HG03354 (cell line): ENCODE measurements around the gene ZNF212.
A peak's percentile ranks its signal among the peaks of the same experiment; 100 is the strongest.
"Not testable (repeated sequence)": the region's sequence is repeated elsewhere in the genome, so short reads cannot be mapped to it uniquely, and the experiment has no call there.

Experiments
- ATAC-seq: cut with Tn5 transposase; IDR thresholded peaks from one replicate; pipeline ENCODE4 v1.9.1; 2021; ENCODE audit warnings: mild to moderate bottlenecking; ENCODE audit not compliant: unreplicated experiment, poor library complexity, severe bottlenecking

Gene ZNF212

DNA sequence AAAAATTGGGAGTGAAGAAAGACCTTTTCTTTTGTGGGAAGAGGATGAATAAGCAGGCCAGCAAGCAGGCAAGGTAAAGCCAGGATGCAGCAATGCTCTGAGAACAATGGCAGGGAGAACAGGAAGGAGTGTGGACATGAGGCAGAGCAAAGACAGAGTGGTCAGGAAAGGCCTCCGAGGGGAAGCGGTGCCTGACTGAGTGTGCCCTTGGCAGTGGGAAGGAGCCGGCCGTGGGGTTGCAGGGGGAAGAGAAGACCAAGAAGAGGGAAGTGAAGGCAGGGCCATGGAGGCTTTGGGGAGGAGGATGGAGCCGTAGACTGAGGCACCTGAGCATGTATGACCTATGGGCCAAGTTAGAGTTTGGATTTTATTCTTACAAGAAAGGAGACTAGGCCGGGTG, 21.9 kb upstream of the ZNF212 start:
- ATAC-seq, result no peak

DNA sequence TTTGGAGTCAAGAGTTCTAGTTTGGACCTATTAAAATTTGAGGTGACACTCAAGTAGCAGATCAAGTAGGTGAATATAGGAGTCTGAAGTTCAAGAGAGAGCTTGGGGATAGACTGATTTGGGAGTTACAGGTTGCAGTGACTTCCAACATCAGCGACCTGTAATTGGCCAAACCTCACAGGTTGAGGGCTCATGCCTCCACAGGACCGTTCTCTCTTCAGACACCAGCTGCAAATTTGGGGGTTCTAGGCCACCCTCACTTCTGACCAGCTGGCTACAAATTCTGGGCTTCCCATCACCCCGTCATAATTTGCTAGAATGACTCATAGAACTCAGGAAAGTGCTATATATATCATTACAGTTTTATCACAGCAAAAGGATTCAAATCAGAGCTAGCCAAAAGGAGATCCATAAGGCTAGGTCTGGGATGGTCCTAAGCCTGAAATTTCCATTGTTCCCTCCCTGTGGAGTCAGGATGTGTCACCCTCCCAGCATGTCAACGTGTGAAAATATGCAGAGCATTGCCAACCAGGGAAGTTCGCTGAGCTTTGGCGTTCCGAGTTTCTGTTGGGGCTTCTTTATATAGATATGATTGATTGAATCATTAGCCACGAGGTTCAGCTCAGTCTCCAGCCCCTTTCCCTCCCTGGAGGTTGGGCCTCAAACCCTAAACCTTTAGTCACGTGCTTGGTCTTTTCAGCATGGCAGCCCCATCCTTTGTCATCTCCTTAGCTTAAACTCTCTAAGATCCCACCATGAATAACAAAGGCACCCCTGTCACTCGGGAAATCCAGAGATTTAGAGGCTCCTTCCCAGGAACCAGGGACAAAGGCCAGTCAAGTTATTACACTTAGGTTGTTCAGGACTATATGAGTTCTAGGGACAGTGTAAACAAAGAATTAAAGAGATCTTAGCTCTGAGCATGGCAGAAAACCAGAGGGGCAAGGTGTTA, 20.7 kb upstream of the ZNF212 start:
- no peak for ATAC-seq

DNA sequence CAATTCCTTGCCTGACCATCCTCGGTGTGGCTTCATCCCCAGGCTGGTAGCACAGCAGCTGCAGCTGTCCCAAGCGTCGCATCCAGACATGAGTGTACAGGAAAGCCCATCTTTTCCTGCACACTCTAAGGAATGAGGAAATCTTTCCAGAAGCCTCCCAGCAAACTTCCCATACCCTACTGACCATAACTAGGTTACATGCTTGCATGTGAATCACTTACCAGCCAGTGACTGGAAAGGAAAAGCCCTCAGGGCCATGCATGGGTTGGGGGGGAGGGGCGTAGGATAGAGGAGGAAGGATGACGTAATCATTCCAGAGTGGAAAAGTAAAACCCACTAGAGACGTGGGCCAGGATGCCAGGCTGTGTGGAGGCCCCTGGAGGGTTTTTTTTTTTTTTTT, 18.9 kb upstream of the ZNF212 start:
- no peak for ATAC-seq

DNA sequence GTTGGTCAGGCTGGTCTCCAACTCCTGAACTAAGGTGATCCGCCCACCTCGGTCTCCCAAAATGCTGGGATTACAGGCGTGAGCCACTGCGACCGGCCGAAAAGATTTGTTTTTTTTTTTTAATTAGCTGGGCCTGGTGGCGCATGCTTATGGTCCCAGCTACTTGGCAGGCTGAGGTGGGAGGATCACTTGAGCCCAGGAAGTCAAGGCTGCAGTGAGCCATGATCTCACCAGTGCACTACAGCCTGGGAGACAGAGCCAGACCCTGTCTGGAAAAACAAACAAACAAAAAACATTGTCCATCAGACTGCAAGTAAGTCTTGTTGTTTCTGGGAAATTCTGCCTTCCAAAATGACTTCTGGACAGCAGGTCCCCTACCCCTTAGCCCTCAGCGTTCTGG, 16.3 kb upstream of the ZNF212 start:
- no peak for ATAC-seq

DNA sequence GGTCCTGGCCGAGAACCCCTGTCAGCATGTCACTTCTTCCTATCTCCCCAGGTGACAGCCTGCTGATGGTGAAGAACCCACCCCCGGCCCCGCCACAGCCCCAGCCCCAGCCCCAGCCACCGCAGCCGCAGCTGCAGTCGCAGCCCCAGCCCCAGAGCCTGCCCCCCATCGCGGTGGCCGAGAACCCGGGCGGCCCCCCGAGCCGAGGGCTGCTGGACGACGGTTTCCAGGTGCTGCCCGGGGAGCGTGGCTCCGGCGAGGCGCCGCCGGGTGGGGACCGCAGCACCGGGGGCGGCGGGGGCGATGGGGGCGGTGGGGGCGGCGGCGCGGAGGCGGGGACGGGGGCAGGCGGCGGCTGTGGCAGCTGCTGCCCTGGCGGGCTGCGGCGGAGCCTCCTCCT, 15.7 kb upstream of the ZNF212 start:
- no peak for ATAC-seq

DNA sequence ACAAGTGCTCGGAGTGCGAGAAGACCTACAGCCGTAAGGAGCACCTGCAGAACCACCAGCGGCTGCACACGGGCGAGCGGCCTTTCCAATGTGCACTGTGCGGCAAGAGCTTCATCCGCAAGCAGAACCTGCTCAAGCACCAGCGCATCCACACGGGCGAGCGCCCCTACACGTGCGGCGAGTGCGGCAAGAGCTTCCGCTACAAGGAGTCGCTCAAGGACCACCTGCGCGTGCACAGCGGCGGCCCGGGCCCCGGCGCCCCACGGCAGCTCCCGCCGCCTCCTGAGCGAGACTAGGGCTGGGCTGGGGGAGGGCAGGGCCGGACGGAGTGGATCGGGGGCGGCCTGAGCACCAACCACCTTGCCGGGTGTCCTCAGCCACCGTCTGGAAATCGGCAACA, 15.1 kb upstream of the ZNF212 start:
- no peak for ATAC-seq

DNA sequence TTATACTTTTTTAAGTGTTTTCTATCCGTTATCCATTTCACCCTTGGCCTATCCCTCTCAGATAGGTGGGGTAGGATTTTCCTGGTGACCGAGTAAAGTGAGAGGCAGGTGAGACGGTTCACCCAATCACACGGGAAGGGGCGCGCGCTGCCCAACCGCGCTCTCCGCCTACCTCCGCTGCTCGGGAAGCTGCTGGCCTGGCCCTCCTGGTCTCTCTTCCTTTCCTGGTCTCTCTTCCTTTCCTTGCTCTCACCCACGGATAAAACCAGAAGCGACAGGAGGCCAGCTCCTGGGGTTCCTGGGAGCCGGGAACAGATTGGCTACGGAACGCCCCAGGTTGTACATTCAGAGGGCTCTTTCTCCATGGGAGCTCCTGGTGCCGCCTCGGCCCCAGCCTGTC, 14.3 kb upstream of the ZNF212 start:
- no peak for ATAC-seq

DNA sequence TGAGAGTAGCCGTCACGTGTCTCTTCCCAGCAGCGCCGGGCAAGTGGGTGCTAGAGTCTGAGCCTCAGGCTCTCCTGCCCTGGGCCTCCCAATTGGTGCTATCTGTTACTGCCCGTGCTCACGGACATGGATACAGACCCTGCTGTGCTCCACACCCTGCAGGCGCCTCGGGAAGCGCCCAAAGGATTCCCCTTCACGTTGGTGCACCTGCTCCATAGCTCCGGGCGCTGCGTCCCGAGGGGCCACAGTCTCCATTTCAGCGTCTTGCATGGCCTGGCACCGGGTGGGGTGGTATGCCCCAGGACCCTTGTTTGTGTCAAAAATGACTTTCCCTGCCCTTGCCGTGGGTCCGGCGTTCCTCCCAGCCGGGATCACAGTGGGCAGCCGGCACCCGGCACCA, 13.8 kb upstream of the ZNF212 start:
- ATAC-seq, result no peak

DNA sequence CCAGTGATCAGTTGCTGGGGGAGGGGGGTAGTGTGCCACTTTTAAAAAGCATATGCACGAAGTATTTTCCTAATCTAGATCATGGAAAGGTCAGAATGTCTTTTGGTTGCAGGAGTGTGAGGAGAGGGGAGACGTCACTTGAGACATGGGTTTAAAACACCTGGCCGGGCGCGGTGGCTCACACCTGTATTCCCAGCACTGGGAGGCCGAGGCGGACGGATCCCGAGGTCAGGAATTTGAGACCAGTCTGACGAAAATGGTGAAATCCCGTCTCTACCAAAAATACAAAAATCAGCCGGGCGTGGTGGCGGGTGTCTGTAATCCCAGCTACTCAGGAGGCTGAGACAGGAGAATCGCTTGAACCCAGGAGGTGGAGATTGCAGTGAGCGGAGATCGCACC, 13.1 kb upstream of the ZNF212 start:
- not testable (repeated sequence) for ATAC-seq

DNA sequence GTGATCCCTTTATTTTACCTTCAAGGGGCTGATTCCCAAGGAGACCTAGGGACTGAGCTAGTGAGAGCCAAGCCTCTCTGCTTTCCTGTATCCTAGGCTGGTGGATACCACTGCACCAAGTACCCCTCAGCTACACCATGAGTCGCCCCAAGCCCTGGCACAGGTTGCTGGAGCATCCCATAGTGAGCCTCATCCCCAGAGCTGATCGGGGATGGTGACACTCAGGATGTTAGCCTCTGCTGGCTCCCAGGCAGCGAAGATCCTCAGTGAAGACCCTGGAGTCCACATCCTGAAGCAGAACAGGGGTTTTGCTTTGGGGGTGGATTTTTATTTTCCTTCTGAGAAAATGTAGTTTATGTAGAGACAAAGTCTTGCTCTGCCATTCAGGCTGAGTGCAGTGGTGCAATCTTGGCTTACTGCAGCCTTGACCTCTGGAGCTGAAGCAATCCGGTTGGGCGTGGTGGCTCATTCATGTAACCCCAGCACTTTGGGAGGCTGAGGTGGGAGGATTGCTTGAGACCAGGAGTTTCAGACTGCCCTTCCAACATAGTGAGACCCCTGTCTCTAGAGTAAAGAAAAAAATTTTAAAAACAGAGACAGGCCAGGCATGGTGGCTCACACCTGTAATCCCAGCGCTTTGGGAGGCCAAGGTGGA, 12.5 kb upstream of the ZNF212 start:
- no peak for ATAC-seq

DNA sequence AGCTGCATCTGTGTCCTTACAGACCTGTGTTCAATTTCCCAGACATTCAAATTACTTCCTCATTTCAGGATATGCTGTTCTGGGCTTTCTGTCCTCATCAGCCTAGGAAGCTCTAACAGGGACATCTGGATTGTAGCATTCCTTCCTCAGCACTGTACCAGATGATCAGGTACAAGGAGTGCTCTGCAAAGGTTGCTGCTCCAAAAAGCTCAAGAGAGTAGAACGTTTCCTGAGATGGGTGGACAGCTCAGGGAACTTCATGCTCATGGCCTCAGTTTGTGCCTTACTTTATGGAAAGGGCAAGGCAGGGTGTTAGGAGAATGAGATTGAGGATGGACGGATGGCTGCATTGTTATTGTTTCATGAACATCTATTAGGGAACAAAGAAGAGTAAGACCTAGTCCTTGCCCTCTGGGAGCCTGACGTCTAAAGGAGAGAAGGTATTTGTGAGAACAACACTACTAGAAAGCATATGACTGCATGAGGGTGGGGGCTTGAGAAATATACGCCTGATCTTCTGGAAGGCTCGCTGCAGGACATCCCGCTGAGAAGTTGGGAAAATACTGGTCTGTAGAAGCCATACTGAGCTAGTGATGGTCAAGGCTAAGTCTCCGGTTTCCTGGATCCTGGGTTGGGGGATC, 10.5 kb upstream of the ZNF212 start:
- no peak for ATAC-seq

DNA sequence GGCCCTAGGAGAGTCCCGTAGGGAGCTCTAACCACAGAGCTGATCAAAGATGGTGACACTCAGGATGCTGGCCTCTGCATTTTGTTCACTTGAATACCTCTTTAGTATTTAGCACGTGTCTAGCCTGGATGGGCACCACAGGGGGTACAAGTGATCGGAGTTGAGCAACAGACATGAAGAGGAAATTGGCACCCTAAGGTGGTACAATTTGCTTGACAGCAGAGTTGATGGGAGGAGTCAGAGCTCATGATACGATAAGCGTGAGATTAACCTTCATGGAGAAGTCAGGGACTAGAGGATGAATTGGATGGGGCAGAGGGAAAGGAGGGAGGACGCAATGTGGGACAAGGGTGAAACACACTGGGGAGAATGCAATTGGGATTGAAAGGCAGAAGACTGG, 9.9 kb upstream of the ZNF212 start:
- no peak for ATAC-seq

DNA sequence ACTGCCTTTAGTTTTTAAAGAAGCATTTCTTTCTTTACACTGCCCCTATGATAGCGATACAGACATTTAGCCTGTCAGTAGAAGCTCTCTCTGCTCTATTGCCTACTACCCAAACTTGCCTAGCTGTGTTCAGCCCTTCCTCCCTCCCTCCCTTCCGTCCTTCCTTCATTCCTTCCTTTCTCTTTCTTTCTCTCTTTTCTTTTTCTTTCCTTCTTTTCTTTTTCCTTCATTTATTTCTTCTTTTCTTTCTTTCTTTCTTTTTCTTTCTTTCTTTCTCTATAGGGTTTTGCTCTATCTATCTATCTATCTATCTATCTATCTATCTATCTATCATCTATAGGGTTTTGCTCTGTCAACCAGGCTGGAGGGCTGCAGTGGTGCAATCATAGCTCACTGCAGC, 7.1 kb upstream of the ZNF212 start:
- ATAC-seq, result no peak

DNA sequence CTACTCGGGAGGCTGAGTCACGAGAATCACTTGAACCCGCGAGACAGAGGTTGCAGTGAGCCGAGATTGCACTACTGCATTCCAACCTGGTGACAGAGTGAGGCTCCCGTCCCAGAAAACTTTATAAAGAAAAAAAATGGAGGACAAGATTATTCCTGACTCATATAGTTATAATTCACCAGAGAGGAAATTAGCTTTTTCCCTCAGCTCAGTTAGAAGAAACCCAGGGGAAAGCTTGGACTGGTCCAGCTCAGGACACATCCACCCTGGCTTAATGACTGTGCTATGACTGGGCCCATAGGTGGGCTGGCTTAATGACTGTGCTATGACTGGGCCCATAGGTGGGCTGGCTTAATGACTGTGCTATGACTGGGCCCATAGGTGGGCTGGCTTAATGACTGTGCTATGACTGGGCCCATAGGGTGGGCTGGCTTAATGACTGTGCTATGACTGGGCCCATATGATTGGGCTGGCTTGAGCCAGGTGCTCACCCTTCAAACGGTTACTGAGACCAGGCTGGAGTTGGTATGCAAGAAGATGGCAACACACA, 5.7 kb upstream of the ZNF212 start:
- ATAC-seq, result not testable (repeated sequence)

DNA sequence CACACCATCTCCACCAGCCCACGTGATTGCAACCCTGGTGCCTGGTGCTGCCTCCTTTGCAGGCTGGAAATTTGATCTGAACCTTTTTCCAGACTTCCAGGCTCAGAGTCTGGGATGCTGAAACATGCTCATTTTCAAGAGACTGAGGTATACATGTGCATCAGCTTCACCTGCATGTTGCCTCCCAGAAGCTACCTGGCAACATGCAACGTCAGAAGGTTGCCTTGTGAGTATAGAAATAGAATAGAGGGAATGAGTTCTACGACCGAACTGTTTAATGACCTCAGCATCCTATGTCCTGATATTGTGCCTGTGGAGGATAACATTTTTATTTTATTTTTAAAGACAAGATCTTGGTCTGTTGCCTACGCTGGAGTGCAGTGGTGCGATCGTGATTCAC, 1.9 kb upstream of the ZNF212 start:
- no peak for ATAC-seq

DNA sequence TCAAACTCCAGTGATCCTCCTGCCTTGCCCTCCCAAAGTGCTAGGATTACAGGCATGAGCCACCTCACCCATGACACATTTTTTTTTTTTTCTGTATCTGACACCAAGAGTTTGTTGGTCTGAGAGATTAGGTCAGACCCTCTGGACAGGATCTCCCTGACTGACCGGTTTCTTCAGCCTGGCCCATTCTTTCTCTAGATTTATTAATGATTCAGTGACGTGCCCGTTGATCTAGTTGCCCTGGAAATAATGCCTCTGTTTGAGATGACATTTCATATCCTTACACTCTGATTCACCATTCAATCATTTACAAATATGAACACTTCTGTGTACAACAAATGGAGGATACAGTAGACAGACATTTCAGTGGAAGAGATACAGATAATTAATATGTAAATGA, 1.4 kb upstream of the ZNF212 start:
- no peak for ATAC-seq

DNA sequence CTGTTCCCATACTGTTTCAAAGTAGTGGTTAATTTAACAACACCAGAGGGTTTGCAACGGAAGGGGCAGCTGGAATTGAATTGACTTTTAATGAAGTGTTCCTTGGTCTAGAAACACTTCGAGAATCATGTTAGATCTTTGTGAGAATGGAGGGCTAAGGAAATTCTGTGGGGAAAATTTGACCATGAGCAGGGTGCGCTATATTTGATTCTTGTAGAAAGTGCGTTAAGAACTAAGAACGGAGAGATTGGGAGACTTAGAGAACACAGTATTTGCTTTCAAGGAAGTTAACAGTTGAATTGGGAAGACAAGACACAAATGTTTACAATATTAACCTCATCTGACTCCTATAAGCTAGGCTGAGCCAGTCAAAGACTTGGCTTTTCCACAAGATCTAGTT, 1.2 kb downstream of the ZNF212 start:
- ATAC-seq, result no peak

DNA sequence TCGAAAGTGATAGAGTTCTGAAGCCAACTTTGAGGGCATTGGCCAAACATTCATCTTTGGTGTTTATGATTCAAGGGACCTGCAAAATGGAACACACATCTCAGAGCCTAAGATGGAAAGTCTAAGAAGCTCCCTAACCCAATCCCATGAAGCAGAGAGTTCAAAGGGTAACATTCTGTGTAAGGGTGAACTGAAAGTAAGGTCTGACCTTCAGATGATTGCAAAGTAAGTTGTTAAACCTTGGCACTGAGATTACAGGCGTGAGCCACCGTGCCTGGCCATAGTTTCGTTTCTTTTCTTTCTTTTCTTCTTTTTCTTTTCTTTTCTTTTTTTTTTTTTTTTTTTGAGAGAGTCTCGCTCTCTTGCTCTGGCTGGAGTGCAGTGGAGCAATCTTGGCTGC, 2.2 kb downstream of the ZNF212 start:
- no peak for ATAC-seq

DNA sequence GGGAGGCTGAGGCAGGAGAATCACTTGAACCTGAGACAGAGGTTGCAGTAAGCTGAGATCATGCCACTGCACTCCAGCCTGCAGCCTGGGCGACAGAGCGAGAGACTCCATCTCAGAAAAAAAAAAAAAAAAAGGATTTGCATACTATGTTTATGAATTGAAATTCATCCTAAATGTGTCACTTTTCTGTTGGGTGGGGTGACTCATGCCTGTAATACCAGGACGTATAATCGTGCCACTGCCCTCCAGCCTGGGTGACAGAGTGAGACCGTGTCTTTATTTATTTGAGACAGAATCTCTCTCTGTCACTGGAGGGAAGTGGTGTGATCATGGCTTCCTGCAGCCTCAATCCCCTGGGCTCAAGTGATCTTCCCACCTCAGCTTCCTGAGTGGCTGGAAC, 5.8 kb downstream of the ZNF212 start:
- peak; percentile 70 for ATAC-seq

DNA sequence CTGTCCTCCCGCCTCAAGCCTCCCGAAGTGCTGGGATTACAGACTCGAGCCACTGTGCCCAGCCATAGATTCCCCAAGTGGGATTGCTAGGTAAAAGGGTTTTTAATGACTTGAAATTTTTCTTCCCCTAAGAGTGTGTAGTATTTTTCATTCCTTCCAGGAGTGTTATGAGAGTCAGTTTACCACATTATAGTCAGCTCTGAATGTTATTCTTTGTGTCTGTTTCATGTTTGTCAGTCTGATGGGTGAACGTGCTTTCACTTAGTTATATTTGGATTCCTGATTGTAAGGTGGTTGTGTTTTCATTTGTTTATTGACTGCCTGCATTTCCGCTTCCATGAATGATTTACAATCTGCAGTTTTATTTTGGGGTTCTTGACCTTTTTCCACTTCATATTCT, 6.3 kb downstream of the ZNF212 start:
- ATAC-seq, result peak; percentile 31

DNA sequence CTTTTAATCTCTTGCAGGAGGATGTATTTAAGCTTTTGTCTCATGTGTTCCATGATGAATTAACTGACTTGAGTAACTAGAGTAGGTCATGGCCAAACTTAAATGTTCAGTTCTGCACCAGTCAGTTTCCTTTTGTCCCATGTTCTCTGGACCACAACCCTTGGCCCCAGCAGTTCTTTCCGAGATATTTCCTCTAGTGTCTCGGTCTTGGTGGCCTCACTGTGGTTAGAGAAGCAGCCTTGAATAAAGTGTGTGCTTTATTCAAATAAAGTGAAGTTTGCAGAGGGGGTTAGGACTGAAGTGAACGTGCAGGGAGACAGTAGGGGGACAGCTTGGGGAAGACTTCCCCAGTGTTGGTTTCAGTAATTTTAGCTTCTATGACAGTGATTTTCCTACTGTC, 9.3 kb downstream of the ZNF212 start:
- ATAC-seq, result no peak
